OCI-LY3 (cell line): ENCODE measurements around the gene ANGPTL7.

Source experiments
- EZH2phosphoT487 ChIP-seq: fragments of 200-600 bp; shearing (Covaris generic); IDR thresholded peaks from 2 replicates; pipeline ENCODE4 v1.6.1; 2018; ENCODE audit warnings: antibody characterized with exemption, mixed run types, low read depth
- TF ChIP-seq, protein P1 (sequence below): fragments of 200-600, 300-600 bp; sonication (generic); IDR thresholded peaks from 2 replicates; pipeline ENCODE4 v1.5.1; 2014; ENCODE audit warnings: antibody characterized with exemption, low read length, low read depth

DNA sequence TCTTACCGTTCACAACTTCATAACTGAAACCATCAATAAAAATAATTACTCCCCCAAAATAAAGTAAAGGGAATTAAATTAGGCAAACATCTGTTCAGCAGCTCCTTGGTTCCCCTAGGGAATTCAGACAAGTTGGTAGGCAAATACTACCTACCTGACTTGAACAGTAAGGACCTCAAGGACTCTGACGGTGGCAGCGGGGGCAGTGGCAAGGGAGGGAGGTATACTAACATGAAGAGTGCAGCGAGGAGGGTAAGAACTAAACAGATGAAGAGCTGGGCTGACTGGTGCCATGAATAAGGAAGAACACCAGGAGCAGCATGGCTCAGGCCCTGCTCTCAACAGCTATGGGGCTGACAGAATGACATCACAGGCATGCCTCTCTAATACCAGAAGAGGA lies 40.0 kb downstream of the ANGPTL7 start:
- TF ChIP-seq, protein P1, sequence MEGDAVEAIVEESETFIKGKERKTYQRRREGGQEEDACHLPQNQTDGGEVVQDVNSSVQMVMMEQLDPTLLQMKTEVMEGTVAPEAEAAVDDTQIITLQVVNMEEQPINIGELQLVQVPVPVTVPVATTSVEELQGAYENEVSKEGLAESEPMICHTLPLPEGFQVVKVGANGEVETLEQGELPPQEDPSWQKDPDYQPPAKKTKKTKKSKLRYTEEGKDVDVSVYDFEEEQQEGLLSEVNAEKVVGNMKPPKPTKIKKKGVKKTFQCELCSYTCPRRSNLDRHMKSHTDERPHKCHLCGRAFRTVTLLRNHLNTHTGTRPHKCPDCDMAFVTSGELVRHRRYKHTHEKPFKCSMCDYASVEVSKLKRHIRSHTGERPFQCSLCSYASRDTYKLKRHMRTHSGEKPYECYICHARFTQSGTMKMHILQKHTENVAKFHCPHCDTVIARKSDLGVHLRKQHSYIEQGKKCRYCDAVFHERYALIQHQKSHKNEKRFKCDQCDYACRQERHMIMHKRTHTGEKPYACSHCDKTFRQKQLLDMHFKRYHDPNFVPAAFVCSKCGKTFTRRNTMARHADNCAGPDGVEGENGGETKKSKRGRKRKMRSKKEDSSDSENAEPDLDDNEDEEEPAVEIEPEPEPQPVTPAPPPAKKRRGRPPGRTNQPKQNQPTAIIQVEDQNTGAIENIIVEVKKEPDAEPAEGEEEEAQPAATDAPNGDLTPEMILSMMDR: no peak
- TF ChIP-seq EZH2phosphoT487: no peak
